ENCODE data around the gene PRDM16.

PRDM16 gene

GRCh38 chr1:3404801-3405200, 335.8 kb downstream of the PRDM16 start:
- no peak overlapping the region for H3K4me3 ChIP-seq (ENCODE audit: low read depth, low read length)
- TF ChIP-seq CTCF (conservative IDR thresholded peaks at IDR 0.05; ENCODE audit: low read depth, low read length): no peak
- no peak for DNase-seq (ENCODE audit: low read depth)

- TF ChIP-seq CTCF (conservative IDR thresholded peaks at IDR 0.05; ENCODE audit: low read depth, low read length): no peak
- DNase-seq (ENCODE audit: low read depth): no peak
- no peak overlapping the region for H3K4me3 ChIP-seq (ENCODE audit: low read depth, low read length)
Observed at GRCh38 chr1:3405491-3405890, 336.5 kb downstream of the PRDM16 start.

GRCh38 chr1:3405974-3406867, 337.2 kb downstream of the PRDM16 start:
- TF ChIP-seq CTCF (conservative IDR thresholded peaks at IDR 0.05; ENCODE audit: low read depth, low read length): no peak
- no peak for DNase-seq (ENCODE audit: low read depth)
- no peak overlapping the region for H3K4me3 ChIP-seq (ENCODE audit: low read depth, low read length)

GRCh38 chr1:3407021-3407420, 338.0 kb downstream of the PRDM16 start:
- no peak for DNase-seq (ENCODE audit: low read depth)
- no peak overlapping the region for H3K4me3 ChIP-seq (ENCODE audit: low read depth, low read length)
- TF ChIP-seq CTCF (conservative IDR thresholded peaks at IDR 0.05; ENCODE audit: low read depth, low read length): no peak

GRCh38 chr1:3408751-3409266, 339.8 kb downstream of the PRDM16 start:
- TF ChIP-seq CTCF (conservative IDR thresholded peaks at IDR 0.05; ENCODE audit: low read depth, low read length): no peak
- DNase-seq (ENCODE audit: low read depth): no peak
- no peak overlapping the region for H3K4me3 ChIP-seq (ENCODE audit: low read depth, low read length)

GRCh38 chr1:3409366-3410141, 340.6 kb downstream of the PRDM16 start:
- no peak overlapping the region for H3K4me3 ChIP-seq (ENCODE audit: low read depth, low read length)
- no peak for TF ChIP-seq CTCF (conservative IDR thresholded peaks at IDR 0.05; ENCODE audit: low read depth, low read length)
- DNase-seq (ENCODE audit: low read depth): no peak

All from choroid plexus epithelial cell (primary cell).